ENCODE measurements around the gene TRIM72.
"Not testable (repeated sequence)": the region's sequence is repeated elsewhere in the genome, so short reads cannot be mapped to it uniquely, and the experiment has no call there.

TRIM72 gene

GRCh38 chr16:31256466-31256865, 42.5 kb downstream of the TRIM72 start:
- no peak for DNase-seq (ENCODE audit: low read depth in 2 of 2)

DNA sequence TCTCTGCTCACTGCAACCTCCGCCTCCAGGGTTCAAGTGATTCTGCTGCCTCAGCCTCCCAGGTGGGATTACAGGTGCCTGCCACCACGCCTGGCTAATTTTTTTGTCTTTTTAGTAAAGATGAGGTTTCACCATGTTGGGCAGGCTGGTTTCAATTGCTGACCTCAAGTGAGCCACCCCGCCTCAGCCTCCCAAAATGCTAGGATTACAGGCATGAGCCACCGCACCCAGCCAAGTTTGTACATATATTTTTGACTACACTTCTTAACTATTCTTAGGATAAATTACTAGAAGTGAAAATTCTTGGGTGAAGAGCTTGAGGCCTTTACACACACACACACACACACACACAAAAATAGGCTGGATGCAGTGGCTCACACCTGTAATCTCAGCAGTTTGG, 44.4 kb downstream of the TRIM72 start:
- DNase-seq (ENCODE audit: low read depth in 2 of 2), result no peak

- DNase-seq (ENCODE audit: low read depth in 2 of 2), result no peak
Measured at GRCh38 chr16:31260136-31260931, 46.4 kb downstream of the TRIM72 start.

- DNase-seq (ENCODE audit: low read depth in 2 of 2), result no peak
Measured at GRCh38 chr16:31262084-31262483, 48.2 kb downstream of the TRIM72 start.

DNA sequence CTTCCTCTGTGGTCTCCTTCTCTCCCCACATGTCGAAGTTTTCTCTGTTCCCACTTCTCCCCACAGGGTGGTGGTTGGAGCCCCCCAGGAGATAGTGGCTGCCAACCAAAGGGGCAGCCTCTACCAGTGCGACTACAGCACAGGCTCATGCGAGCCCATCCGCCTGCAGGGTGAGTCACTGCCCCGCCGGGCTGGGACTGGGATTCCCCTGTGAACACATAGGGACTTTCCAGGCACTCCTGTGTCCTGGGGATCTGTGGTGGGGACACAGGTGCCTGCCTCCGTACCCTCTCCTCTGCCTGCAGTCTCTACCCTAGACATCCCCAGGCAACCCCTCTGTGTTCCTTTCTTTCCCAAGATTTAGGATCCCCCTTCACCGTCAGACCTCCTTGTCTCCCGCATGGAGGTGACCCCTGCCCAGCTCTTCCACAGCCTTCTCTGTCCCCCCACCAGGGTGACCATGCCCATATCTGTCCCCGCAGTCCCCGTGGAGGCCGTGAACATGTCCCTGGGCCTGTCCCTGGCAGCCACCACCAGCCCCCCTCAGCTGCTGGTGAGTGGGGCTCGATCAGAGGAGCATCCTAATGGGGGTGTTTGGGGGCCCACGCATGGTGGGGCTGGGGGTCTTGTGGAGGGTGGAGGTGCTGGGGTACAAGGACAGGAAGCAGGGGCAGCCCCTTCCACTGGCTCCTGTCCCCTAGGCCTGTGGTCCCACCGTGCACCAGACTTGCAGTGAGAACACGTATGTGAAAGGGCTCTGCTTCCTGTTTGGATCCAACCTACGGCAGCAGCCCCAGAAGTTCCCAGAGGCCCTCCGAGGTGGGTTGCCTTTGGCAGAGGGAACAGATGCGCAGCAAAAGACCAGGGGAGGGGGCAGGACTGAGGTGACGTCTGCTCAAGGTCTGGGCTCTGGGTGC, 51.7 kb downstream of the TRIM72 start:
- DNase-seq (ENCODE audit: low read depth in 2 of 2), result peak; percentile 73 to 75

GRCh38 chr16:31267332-31268032, 53.6 kb downstream of the TRIM72 start:
- no peak for DNase-seq (ENCODE audit: low read depth in 2 of 2)

DNA sequence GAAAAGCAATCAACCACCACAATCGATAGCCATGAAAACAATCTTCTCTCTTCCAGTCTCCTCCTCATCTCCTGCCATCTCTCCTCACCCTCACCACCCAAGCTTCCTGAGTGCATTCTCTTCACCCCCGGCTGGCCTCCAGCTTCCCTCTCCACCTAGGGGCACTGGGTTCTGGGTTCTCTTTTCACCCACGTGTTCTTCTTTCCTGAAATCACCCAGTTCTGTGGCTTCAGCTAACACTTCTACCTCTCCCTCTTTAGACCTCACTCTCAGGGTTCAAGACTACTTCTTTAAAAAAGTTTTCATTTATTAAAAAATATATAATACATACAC, 54.1 kb downstream of the TRIM72 start:
- DNase-seq (ENCODE audit: low read depth in 2 of 2), result no peak

GRCh38 chr16:31268891-31269290, 55.0 kb downstream of the TRIM72 start:
- DNase-seq (ENCODE audit: low read depth in 2 of 2), result no peak

GRCh38 chr16:31269541-31269940, 55.6 kb downstream of the TRIM72 start:
- DNase-seq (ENCODE audit: low read depth in 2 of 2), result no peak

- DNase-seq (ENCODE audit: low read depth in 2 of 2), result not testable (repeated sequence)
Measured at GRCh38 chr16:31269973-31270372, 56.1 kb downstream of the TRIM72 start.

- DNase-seq (ENCODE audit: low read depth in 2 of 2), result no peak
Measured at GRCh38 chr16:31270795-31271194, 56.9 kb downstream of the TRIM72 start.

GRCh38 chr16:31271621-31272190, 57.8 kb downstream of the TRIM72 start:
- no peak for DNase-seq (ENCODE audit: low read depth in 2 of 2)

- DNase-seq (ENCODE audit: low read depth in 2 of 2), result no peak
Measured at GRCh38 chr16:31273187-31273586, 59.3 kb downstream of the TRIM72 start.

DNA sequence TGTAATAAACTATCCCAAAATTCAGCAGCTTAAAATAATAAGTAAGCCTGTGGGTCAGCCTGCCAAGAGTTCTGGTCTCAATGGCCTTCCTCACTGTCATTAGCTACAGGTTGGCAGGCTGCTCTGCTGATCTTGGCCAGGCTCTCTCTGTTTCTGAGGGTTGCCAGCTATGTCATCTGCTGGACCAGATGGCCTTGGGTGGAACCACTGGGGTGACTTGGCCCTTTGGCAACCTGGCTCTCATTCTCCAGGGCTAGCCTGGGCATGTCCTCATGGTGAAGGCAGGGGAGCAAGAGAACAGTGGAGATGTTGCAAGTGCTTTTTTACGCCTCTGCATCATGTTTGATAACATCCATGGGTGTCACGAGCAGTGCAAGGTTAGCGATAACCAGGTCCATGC, 59.8 kb downstream of the TRIM72 start:
- DNase-seq (ENCODE audit: low read depth in 2 of 2), result no peak

GRCh38 chr16:31274831-31275816, 61.2 kb downstream of the TRIM72 start:
- DNase-seq (ENCODE audit: low read depth in 2 of 2), result no peak

DNA sequence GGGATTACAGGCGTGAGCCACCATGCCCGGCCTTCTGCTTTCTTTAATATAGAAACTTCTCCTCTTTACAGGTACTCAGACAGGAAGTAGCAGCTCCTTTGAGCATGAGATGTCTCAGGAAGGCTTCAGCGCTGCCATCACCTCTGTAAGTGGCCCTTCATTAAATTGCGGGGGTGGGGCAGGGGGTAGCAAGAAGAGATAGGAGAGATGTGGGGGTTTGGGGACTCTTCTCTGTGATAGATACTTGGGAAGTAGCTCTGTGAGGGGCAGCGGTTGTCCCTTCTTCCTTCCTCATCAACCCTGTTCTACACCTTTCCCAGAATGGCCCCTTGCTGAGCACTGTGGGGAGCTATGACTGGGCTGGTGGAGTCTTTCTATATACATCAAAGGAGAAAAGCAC, 62.7 kb downstream of the TRIM72 start:
- no peak for DNase-seq (ENCODE audit: low read depth in 2 of 2)

DNA sequence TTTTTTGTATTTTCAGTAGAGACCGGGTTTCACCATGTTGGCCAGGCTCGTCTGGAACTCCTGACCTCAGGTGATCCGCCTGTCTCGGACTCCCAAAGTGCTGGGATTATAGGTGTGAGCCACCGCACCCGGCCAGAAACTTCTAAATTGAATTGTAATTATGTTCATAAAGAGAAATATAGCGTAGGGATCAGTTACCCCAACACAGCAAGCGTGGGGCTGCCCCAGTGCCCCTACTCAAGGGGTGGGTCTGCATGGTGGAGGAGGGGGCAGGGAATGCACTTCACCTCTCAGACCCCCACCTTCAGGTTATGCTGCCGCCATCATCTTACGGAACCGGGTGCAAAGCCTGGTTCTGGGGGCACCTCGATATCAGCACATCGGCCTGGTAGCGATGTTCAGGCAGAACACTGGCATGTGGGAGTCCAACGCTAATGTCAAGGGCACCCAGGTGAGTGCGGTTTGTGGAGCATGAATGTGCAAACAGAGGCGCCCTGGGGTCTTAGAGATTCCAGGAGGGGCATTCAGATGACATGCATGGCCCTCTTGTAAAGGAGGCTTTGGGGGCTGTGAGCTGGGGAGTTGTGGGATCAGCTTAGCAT, 63.8 kb downstream of the TRIM72 start:
- DNase-seq (ENCODE audit: low read depth in 2 of 2), result no peak

DNA sequence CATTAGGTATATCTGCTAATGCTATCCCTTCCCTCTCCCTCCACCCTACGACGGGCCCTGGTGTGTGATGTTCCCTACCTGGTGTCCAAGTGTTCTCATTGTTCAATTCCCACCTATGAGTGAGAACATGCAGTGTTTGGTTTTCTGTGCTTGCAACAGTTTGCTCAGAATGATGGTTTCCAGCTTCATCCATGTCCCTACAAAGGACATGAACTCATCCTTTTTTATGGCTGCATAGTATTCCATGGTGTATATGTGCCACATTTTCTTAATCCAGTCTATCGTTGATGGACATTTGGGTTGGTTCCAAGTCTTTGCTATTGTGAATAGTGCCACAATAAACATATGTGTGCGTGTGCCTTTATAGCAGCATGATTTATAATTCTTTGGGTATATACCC, 64.9 kb downstream of the TRIM72 start:
- not testable (repeated sequence) for DNase-seq (ENCODE audit: low read depth in 2 of 2)

Measured in stimulated activated CD8-positive, alpha-beta memory T cell treated with anti-CD3 and anti-CD28 coated beads, Interleukin-2, amount 100 ng/mL, for 48 hours (primary cell).